Astrocyte of the spinal cord (primary cell): Measurements from ENCODE around the gene NT5DC1.

ENCODE experiments used
- DNase-seq: peaks from one replicate; pipeline ENCODE4 v3.0.0; 2011; ENCODE audit warnings: low read depth, low spot score
- H3K4me3 ChIP-seq: 2 replicates; pipeline ENCODE4 v1.5.1; 2011; ENCODE audit warnings: low read depth, mild to moderate bottlenecking, low read length, moderate library complexity
- in situ Hi-C: cut with HindIII; loops from 2 replicates; pipeline ENCODE4 v1.10.0; 2017; ENCODE audit warnings: low sequenced_read_pairs
- TF ChIP-seq, protein P1 (sequence below): IDR thresholded peaks from 2 replicates; pipeline ENCODE4 v1.5.1; 2012; ENCODE audit warnings: low read depth, mild to moderate bottlenecking, low read length, inconsistent platforms

Gene NT5DC1

DNA sequence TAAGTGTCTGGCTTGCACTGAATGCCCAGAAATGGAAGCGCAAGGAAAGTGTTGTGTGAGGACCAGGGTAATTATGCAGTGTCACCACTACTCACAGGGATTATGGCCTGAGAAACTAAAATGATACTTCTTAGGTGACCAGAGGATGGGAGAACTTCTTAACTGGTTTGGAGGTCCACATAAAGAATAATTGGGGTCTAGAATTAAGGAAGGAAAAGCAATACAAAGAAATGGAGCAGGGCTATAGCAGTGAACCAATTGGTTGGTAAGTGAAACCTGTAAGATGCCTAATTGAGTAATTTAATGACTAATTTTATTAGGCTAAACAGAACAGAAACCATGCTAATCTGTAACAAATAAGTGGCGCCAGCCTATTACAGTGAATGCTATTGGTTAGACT lies 147.9 kb downstream of the NT5DC1 start:
- TF ChIP-seq, protein P1, sequence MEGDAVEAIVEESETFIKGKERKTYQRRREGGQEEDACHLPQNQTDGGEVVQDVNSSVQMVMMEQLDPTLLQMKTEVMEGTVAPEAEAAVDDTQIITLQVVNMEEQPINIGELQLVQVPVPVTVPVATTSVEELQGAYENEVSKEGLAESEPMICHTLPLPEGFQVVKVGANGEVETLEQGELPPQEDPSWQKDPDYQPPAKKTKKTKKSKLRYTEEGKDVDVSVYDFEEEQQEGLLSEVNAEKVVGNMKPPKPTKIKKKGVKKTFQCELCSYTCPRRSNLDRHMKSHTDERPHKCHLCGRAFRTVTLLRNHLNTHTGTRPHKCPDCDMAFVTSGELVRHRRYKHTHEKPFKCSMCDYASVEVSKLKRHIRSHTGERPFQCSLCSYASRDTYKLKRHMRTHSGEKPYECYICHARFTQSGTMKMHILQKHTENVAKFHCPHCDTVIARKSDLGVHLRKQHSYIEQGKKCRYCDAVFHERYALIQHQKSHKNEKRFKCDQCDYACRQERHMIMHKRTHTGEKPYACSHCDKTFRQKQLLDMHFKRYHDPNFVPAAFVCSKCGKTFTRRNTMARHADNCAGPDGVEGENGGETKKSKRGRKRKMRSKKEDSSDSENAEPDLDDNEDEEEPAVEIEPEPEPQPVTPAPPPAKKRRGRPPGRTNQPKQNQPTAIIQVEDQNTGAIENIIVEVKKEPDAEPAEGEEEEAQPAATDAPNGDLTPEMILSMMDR = no peak
- no peak overlapping the region for H3K4me3 ChIP-seq
- DNase-seq = no peak
- in situ Hi-C loops = no loop called here

DNA sequence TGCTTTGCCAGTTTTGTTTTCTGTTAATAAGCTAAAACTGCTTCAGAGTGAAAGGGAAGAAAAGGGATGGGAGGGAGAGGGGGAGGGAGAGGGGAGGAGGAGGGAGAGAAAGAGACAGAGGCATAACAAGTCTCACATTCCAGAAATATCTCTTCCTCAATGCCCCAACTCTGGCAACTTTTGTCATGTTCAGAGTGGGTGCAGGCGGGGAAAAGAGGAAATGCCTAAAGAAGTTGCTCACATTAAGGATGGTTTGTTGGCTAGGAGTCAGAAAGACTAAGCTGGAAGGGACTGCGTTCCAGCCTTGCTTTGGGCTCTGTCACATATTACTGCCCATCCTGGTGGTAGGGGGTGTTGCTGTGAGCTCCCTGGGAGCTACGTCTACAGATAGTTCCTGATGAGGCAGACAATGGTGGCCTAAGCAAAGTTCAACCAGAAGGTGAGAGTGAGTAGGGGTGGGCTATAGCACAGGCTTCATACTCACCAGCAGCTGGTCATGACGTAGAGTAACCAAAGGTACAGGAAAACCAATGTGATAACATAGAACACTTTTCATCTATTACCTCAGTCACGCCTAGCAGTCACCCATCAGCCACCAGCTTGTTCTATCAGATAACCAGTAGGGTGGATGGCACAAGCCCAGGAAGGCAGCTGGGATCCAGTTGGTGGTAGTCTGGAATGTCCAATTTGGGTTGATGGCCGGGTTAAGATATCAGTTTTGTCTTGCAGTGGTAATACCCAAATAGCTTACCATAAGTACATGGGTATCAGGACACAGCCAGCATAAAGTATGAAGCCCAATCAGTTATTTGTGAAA lies 151.1 kb downstream of the NT5DC1 start:
- peak overlapping the region; percentile 29 for H3K4me3 ChIP-seq
- TF ChIP-seq, protein P1 = no peak
- DNase-seq = peak; percentile 57
- in situ Hi-C loops = no loop called here

DNA sequence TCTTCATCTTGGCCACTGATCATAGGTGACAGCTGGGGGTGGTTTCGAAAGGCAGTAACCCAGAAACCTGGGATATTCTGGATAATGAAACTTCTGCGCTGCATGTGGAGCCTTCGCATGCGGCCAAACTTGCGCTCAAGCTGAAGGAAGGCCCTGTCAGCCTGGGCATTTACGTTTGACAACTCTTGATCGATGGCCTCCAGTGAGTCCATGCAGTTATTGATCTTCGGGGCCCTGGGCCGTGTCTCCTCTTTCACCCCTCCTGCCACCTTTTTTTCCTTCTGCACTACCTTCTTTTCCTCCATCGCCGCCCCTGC lies 152.5 kb downstream of the NT5DC1 start:
- H3K4me3 ChIP-seq = peak overlapping the region; percentile 96

DNA sequence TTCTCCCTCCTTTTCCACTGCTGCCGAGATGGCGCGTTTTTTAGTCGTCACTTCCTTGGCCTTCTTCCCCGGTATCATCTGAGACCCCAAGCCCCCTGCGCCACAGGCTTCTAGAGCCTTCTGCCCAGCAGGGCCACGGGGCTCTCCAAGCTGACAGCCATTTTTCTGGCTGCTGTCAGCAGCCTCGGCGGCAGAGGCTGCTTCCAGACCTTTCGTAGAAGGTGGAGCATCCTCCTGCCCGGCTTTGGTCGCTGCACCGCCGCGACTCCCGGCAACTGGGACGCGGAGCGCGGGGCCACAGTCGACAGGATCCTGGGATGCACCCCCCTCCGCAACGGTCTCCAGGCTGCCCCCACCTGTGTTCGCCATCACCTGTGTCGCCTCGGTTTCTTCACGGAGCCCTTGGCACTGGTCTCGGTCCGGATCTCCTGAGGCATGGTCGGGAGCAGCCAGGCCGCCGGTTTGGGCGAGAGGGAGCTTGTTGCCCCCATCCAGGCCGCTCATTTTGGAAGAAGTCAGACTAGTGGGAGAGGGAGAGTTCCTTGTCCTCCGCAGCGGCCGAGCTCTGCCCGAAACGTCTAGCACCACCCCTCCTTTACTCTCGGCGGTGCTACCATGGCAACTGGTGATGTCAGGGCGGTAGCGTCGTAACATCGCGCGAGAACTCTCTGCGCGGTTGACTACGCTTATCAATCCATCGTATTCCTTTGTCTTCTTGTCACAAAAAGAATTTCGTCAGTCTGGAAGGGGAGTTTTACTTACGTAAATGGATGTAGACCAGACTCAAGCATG lies 153.0 kb downstream of the NT5DC1 start, which contains the start of gene TSPYL4:
Gene TSPYL4, minus strand, starts transcription at position 571 of the 792 bp plus-strand sequence. Its CDS starts 67 bp downstream, at position 504.
- peak; percentile 97 for DNase-seq
- H3K4me3 ChIP-seq = peak within 1 kb of the TSS; percentile 96
- TF ChIP-seq, protein P1 = no peak
- in situ Hi-C loops = no loop called here

More for the DNA sequence above, 152.5 kb downstream of the NT5DC1 start:
- TF ChIP-seq, protein P1 = no peak
- in situ Hi-C loops = no loop called here
- no peak for DNase-seq

DNA sequence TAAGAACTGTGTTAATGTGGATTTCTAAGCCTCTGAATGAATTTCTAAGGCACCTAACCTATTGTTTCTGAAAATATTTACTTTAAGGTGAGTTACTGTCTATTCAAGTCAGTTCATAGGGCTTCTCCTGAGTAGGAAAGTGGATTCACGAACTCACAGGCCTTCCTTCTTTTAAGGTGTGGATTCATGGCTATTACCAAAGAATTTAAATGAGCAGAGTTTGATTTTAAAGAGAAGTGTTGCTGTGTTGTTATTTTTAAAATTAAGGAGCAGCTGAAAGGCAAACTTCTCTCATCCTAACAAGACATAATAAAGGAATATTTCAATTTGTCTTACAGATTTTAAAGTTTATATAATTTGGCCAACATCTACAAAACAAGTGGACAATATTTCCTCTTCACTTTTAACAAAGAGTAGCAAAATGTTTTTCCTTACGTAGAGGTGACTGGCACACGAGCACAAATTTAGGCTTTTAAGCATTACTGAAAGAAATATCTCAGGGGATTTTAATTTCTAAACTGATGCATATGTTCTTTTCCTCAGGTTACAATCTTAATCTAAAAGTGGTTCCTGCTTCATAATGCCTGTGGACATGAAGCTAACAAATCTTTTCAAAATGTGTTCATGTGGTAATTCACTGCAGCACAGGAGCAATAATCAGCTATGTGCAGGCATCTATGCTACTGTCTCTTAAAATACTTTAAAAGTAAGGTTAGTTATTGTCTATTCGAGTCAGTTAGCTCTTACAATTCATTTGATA lies 153.8 kb downstream of the NT5DC1 start:
- H3K4me3 ChIP-seq = peak overlapping the region; percentile 96
- TF ChIP-seq, protein P1 = no peak
- in situ Hi-C loops = no loop called here
- no peak for DNase-seq

DNA sequence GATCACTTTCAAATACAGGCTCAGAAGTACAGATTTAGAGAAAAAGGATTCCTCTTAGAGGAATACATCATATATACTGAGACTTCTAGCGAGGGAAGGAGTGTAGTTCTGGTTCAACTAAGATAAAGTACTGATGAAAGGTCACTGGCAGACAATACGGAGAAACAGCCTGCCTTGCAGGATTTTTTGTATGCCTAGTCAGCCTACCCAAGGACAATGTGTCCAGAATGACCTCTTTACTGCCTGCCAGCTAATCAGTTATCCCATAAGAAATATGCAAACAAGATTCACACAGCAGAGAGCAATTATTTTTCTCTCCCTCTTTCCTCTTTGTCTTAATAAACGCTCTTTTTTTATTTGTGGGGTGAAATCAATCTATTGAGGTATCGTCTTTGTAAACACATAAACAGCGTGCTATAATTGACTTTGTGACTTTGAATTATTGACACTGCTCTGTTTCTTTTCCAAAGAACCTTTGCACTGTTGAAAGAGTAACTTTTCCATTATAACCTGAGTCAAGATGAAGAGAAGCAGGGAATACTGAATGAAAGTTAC lies 154.7 kb downstream of the NT5DC1 start:
- in situ Hi-C loops = no loop called here
- no peak overlapping the region for H3K4me3 ChIP-seq
- TF ChIP-seq, protein P1 = no peak
- DNase-seq = no peak
